Thyroid gland (tissue), 4 donors: ENCODE data around the gene KIF14.

ENCODE experiments used
- POLR2A ChIP-seq, 2 donors: fragments of 450-650 bp; IDR thresholded peaks; one replicate each; pipeline ENCODE4 v1.6.1; 2017; ENCODE audit warnings: antibody characterized with exemption in 2 of 2, mild to moderate bottlenecking in 2 of 2, moderate library complexity in 1 of 2
- TF ChIP-seq, protein P1 (sequence below), 6 experiments: fragments of 200-600 bp in 3 of 6; fragments of 450-650 bp in 3 of 6; sonication (generic) in 3 of 6; IDR thresholded peaks; one replicate each; pipeline ENCODE4 v1.5.1; 2016 to 2019; ENCODE audit warnings: antibody characterized with exemption in 6 of 6, mild to moderate bottlenecking in 2 of 6, inconsistent platforms in 1 of 6, moderate library complexity in 1 of 6

DNA sequence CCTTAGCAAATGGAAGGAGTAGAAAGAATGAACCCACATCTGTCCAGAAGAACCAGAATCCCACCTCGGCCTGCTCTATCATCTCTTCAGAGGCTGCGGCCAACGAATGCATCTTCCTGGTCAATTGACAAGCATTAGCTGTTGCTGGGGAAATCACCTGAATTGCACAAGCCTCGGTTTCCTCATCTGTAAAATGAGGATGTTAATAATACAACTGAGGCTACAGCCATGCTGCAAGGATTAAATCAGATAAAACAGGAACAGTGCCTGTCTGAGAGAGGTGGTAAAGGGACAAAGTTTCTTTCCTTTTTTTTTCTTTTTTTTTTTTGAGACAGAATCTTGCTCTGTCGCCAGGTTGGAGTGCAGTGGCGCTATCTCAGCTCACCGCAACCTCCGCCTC, 99.8 kb downstream of the KIF14 start:
- TF ChIP-seq, protein P1, sequence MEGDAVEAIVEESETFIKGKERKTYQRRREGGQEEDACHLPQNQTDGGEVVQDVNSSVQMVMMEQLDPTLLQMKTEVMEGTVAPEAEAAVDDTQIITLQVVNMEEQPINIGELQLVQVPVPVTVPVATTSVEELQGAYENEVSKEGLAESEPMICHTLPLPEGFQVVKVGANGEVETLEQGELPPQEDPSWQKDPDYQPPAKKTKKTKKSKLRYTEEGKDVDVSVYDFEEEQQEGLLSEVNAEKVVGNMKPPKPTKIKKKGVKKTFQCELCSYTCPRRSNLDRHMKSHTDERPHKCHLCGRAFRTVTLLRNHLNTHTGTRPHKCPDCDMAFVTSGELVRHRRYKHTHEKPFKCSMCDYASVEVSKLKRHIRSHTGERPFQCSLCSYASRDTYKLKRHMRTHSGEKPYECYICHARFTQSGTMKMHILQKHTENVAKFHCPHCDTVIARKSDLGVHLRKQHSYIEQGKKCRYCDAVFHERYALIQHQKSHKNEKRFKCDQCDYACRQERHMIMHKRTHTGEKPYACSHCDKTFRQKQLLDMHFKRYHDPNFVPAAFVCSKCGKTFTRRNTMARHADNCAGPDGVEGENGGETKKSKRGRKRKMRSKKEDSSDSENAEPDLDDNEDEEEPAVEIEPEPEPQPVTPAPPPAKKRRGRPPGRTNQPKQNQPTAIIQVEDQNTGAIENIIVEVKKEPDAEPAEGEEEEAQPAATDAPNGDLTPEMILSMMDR (IDR thresholded peaks at IDR 0.05) = no peak
- TF ChIP-seq POLR2A (IDR thresholded peaks at IDR 0.05) = no peak
